OCI-LY7 (cell line): ENCODE measurements around the gene KIF26A.

ENCODE experiments used
- CTCF ChIP-seq: fragments of 200-600 bp; sonication (generic); conservative IDR thresholded peaks from 2 replicates; pipeline ENCODE4 v1.5.1; 2014; ENCODE audit warnings: mild to moderate bottlenecking, antibody characterized with exemption, low read length, moderate library complexity, mixed read lengths
- EZH2phosphoT487 ChIP-seq: fragments of 200-600 bp; sonication (generic); IDR thresholded peaks from 2 replicates; pipeline ENCODE4 v1.6.1; 2018; ENCODE audit warnings: low read depth, borderline replicate concordance, mild to moderate bottlenecking, mixed run types, antibody characterized with exemption, low read length, moderate library complexity, mixed read lengths

DNA sequence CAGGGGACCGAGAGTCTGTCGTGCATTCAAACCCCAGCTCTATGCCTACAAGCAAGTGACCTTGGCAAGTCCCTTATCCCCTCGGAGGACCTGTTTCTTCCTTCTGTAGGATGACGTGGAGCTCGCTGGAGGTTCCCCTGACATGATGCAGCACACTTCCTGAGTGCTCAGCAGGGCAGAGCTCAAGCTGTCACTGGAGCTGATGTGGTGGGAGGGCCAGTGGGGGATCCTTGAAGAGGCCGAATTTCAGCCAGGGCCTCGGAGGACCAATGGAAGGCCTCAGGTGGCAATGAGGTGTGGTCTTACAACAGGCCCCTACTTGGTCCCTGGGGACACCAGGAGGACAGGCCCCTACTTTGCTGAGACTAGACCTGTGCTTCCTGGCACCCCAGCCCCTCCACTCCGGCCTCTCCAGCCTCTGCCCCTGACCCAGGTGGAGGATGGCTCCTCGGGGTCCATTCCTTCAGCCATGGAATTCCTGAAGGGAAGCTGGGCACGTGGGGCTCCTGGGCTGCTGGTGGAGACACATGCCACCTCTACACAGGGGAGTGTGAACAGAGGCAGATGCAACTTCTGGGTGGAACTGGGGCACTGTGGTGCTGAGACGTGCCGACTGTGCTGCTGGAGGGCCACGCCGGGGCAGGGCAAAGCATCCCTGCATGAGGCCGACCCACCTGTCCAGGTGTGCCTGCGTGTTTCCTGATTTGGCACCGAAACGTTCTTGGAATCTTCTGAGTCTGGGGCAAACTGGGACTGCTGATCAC, 18.7 kb upstream of the KIF26A start:
- TF ChIP-seq EZH2phosphoT487 = no peak
- no peak for TF ChIP-seq CTCF
